HG02970 (cell line): ENCODE measurements around the gene JADE3.

Source experiments
- ATAC-seq: cut with Tn5 transposase; IDR thresholded peaks from one replicate; pipeline ENCODE4 v1.9.1; 2021; ENCODE audit warnings: mild to moderate bottlenecking, moderate library complexity, moderate number of reproducible peaks; ENCODE audit not compliant: unreplicated experiment, low FRiP score

The JADE3 gene

GRCh38 chrX:46912098-46912602 is at the start of gene JADE3:
Gene JADE3 (plus strand): TSS chrX:46912421. CDS start chrX:46984895, 72,474 bp downstream.
- ATAC-seq = no peak

GRCh38 chrX:46863072-46863471 is 49.1 kb upstream of the JADE3 start:
- ATAC-seq = no peak

- no peak for ATAC-seq
These were observed 47.6 kb upstream of the JADE3 start for GRCh38 chrX:46864606-46865005.

GRCh38 chrX:46865281-46865680 is 46.9 kb upstream of the JADE3 start:
- ATAC-seq = no peak

GRCh38 chrX:46866726-46867125 is 45.5 kb upstream of the JADE3 start:
- no peak for ATAC-seq

GRCh38 chrX:46873746-46874145 is 38.5 kb upstream of the JADE3 start:
- no peak for ATAC-seq

GRCh38 chrX:46876901-46877300 is 35.3 kb upstream of the JADE3 start:
- no peak for ATAC-seq

- ATAC-seq = no peak
These were observed 30.0 kb upstream of the JADE3 start for GRCh38 chrX:46882266-46882665.

- no peak for ATAC-seq
These were observed 27.4 kb upstream of the JADE3 start for GRCh38 chrX:46884799-46885198.

- ATAC-seq = no peak
These were observed 14.0 kb upstream of the JADE3 start for GRCh38 chrX:46898207-46898606.

GRCh38 chrX:46903458-46904242 is 8.6 kb upstream of the JADE3 start:
- no peak for ATAC-seq

- no peak for ATAC-seq
These were observed 7.6 kb upstream of the JADE3 start for GRCh38 chrX:46904626-46905025.

- no peak for ATAC-seq
These were observed 1.8 kb upstream of the JADE3 start for GRCh38 chrX:46910415-46910814.

- ATAC-seq = no peak
These were observed 626 bp downstream of the JADE3 start for GRCh38 chrX:46912603-46913491.

- no peak for ATAC-seq
These were observed 1.4 kb downstream of the JADE3 start for GRCh38 chrX:46913667-46914066.

GRCh38 chrX:46916273-46916672 is 4.1 kb downstream of the JADE3 start:
- ATAC-seq = no peak

- ATAC-seq = no peak
These were observed 5.4 kb downstream of the JADE3 start for GRCh38 chrX:46917622-46918021.

- ATAC-seq = no peak
These were observed 6.2 kb downstream of the JADE3 start for GRCh38 chrX:46918434-46918833.

GRCh38 chrX:46920235-46920634 is 8.0 kb downstream of the JADE3 start:
- ATAC-seq = no peak

- ATAC-seq = no peak
These were observed 10.4 kb downstream of the JADE3 start for GRCh38 chrX:46922611-46923010.

- no peak for ATAC-seq
These were observed 15.5 kb downstream of the JADE3 start for GRCh38 chrX:46927718-46928117.
